Colonic mucosa (tissue), 4 donors: Measurements from ENCODE around the gene ASB18. TPM values are rescaled to one million over a fixed set of nuclear protein-coding genes. Genes with fewer than 3 reads are reported as not detected.

ENCODE experiments used
- DNase-seq: peaks from one replicate; pipeline ENCODE4 v3.0.0-alpha.2; 2020
- H3K27ac ChIP-seq: fragments of 200-600 bp; one replicate; pipeline ENCODE4 v1.8.0; 2021
- H3K27me3 ChIP-seq: fragments of 200-600 bp; one replicate; pipeline ENCODE4 v1.8.0; 2021
- H3K36me3 ChIP-seq: fragments of 200-600 bp; one replicate; pipeline ENCODE4 v1.8.0; 2021
- H3K4me1 ChIP-seq: fragments of 200-600 bp; one replicate; pipeline ENCODE4 v1.8.0; 2021; ENCODE audit warnings: mild to moderate bottlenecking
- H3K4me3 ChIP-seq: fragments of 200-600 bp; one replicate; pipeline ENCODE4 v1.8.0; 2021
- H3K9ac ChIP-seq, 2 donors: one replicate each; pipeline ENCODE4 v1.7.0; 2013; ENCODE audit warnings: control low read depth in 2 of 2, low read depth in 2 of 2, low read length in 2 of 2
- H3K9me3 ChIP-seq: fragments of 200-600 bp; one replicate; pipeline ENCODE4 v1.8.0; 2021
- intact Hi-C: fragments of 100-400 bp; cut with DNase I; formaldehyde crosslinking; loops from one replicate; pipeline ENCODE4 v1.14.1; 2022
- total RNA-seq, 2 donors: library from RNA; stranded (reverse); fragmentation: NEBNext Ultra II Directional in 1 of 2; extraction: Animal tissue kit (Norgen Biotek cat#: 25700) in 1 of 2; gene quantifications; one replicate each; pipeline ENCODE4 v1.2.1, GENCODE V29; 2021
- TF ChIP-seq, protein P1 (sequence below): fragments of 200-600 bp; IDR thresholded peaks from one replicate; pipeline ENCODE4 v1.8.0; 2022; ENCODE audit warnings: antibody characterized with exemption, mild to moderate bottlenecking
- donor health status: healthy.
- donor health status: DM: no; HTN: no; CAD: no.
- donor health status: DM: no; HTN: no; CAD: no.

The ASB18 gene
- total RNA-seq, 2 donors from 2014 or later, result not detected

DNA sequence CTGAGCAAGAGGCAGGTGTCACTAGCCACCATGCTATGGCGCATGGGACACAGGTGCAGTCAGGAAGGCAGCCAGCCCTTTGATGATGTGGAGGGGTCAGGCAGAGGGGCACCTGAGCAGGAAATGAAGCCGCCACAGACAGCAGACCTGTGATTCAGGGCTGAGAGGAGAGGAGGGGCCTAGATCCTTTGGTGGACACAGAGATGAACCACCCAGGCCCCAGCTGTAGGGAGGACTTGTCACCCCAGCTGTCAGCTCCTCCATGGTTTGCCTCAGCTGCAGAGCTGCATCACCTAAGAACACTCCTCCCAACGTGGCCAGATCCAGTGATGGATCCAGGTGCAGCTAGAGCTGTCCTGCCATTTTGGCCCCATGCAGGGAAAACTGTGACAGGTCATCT lies 11.6 kb downstream of the ASB18 start:
- intact Hi-C loops, result no loop called here
- no peak for DNase-seq

DNA sequence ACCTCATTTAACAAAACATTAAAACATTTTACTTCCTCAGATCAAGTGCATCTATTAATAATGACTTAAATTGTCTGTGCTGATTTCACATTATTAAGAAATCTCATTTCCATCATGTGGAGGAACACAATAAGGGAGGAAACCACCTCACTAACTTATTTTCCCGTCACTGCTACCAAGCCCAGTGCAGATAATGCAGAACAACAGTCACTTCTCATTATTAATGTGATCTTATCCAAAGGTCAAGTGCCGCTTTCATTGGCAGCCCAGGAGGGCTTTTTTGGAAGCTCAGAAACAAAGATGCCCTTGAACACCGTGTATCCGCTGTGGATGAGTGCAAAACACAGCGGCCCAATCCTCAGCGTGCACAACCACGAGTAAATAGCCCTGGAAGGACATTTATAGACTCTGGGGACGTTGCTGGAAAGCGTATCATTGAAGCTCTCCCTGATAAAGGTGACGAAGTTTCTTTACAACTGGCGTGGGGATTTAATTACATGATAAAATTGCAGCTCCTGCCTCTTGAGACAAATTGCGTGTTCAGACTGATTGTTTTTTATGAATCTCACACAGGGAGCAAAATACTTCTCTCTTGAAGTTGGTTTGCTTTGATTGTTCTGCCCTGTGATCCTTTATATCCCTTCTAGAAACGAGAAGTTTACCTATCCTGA lies 13.2 kb downstream of the ASB18 start:
- H3K27me3 ChIP-seq, result no peaks in the 10 kb centered on the region
- no peaks in the 10 kb centered on the region for H3K9me3 ChIP-seq
- no peak overlapping the region for H3K9ac ChIP-seq
- no peak overlapping the region for H3K27ac ChIP-seq
- intact Hi-C loops, result no loop called here
- H3K4me3 ChIP-seq, result no peak overlapping the region
- DNase-seq, result no peak
- no peaks in the 10 kb centered on the region for H3K4me1 ChIP-seq
- TF ChIP-seq, protein P1, sequence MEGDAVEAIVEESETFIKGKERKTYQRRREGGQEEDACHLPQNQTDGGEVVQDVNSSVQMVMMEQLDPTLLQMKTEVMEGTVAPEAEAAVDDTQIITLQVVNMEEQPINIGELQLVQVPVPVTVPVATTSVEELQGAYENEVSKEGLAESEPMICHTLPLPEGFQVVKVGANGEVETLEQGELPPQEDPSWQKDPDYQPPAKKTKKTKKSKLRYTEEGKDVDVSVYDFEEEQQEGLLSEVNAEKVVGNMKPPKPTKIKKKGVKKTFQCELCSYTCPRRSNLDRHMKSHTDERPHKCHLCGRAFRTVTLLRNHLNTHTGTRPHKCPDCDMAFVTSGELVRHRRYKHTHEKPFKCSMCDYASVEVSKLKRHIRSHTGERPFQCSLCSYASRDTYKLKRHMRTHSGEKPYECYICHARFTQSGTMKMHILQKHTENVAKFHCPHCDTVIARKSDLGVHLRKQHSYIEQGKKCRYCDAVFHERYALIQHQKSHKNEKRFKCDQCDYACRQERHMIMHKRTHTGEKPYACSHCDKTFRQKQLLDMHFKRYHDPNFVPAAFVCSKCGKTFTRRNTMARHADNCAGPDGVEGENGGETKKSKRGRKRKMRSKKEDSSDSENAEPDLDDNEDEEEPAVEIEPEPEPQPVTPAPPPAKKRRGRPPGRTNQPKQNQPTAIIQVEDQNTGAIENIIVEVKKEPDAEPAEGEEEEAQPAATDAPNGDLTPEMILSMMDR, result no peak
- no peaks in the 10 kb centered on the region for H3K36me3 ChIP-seq

More for the DNA sequence above, 11.6 kb downstream of the ASB18 start:
- Histone ChIP-seq H3K27ac (no peak overlapping the region), H3K4me3 (no peak overlapping the region), H3K4me1 (no peaks in the 10 kb centered on the region), H3K27me3 (peaks cover 5% of the 10 kb centered on the region), H3K36me3 (no peaks in the 10 kb centered on the region), H3K9ac (no peak overlapping the region), H3K9me3 (no peaks in the 10 kb centered on the region)
- TF ChIP-seq, protein P1, result no peak

DNA sequence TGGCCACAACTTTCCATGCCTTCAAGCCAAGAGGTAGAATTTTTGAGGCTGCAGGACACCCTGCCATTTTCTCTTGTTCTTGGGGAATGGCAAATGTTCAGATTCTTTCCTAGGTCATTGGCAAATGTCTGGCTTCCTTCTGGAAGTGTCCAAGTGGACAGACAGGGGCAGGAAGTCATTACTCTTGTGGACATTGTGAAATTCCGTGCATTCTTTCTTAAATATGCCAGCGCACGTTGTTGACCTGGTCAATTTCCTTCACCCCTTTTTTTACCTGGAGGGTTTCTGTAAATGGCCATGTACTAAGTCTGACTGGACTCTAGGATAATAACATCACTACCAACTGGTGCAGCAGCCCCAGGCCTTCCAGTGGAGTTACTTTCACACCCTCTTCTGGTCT lies 13.9 kb downstream of the ASB18 start:
- Histone ChIP-seq H3K36me3 (no peaks in the 10 kb centered on the region), H3K9ac (no peak overlapping the region), H3K9me3 (no peaks in the 10 kb centered on the region), H3K27me3 (no peaks in the 10 kb centered on the region), H3K27ac (no peak overlapping the region), H3K4me1 (no peaks in the 10 kb centered on the region), H3K4me3 (no peak overlapping the region)
- intact Hi-C loops, result no loop called here
- no peak for DNase-seq
- TF ChIP-seq, protein P1, result no peak

- Histone ChIP-seq H3K9ac (no peak overlapping the region), H3K27me3 (no peaks in the 10 kb centered on the region), H3K4me1 (no peaks in the 10 kb centered on the region), H3K9me3 (no peaks in the 10 kb centered on the region), H3K27ac (no peak overlapping the region), H3K36me3 (no peaks in the 10 kb centered on the region), H3K4me3 (no peak overlapping the region)
- intact Hi-C loops, result no loop called here
- TF ChIP-seq, protein P1, result no peak
- no peak for DNase-seq
Observed at GRCh38 chr2:236249066-236249465, 15.1 kb downstream of the ASB18 start.

DNA sequence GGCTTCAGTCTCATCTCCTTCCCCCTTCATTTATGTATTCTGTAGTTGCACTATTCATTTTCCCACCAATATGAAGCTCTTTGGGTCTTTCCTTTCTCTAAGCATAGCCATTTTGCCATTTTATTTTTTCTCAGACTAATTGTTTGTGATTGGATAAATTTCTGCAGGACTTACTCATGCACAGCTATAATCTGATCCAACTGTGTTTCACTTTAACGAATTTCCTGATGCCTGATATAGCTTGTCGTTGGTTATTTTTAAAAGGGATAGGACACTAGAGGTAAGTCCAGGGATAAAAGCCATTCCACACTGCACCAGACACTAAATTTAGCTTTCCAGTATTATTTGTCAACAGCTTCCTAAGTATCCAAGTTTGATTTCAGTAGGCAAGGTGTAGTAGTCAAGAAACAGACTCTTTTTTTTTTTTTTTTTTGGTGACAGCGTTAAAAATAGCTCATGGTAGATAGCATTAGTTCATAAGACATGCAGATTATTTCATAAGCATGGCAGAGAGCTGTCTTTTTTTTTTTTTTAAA lies 17.4 kb downstream of the ASB18 start:
- intact Hi-C loops, result no loop called here
- Histone ChIP-seq H3K27me3 (no peaks in the 10 kb centered on the region), H3K9ac (no peak overlapping the region), H3K27ac (no peak overlapping the region), H3K36me3 (no peaks in the 10 kb centered on the region), H3K4me1 (no peaks in the 10 kb centered on the region), H3K9me3 (no peaks in the 10 kb centered on the region), H3K4me3 (no peak overlapping the region)
- DNase-seq, result no peak
- TF ChIP-seq, protein P1, result no peak
